Trophoblast cell (in vitro differentiated cells and primary cell): ENCODE measurements around the gene IFT80. TPM values are rescaled to one million over a fixed set of nuclear protein-coding genes. Genes with fewer than 3 reads are reported as not detected.
A peak's percentile ranks its signal among the peaks of the same experiment; 100 is the strongest.

Source experiments
- DNase-seq, 2 donors: peaks; one replicate each; pipeline ENCODE4 v3.0.0-alpha.2; 2016
- H2AFZ ChIP-seq: 2 replicates; pipeline ENCODE4 v1.6.1; 2013; ENCODE audit warnings: low read length, moderate library complexity, mild to moderate bottlenecking; ENCODE audit not compliant: insufficient read depth, poor library complexity
- H2AK5ac ChIP-seq: 2 replicates; pipeline ENCODE4 v1.6.1; 2013; ENCODE audit warnings: mild to moderate bottlenecking, low read length
- H2BK120ac ChIP-seq: 2 replicates; pipeline ENCODE4 v1.6.1; 2013; ENCODE audit warnings: low read length, mild to moderate bottlenecking, moderate library complexity; ENCODE audit not compliant: insufficient read depth, poor library complexity
- H2BK12ac ChIP-seq: 2 replicates; pipeline ENCODE4 v1.6.1; 2013; ENCODE audit warnings: mild to moderate bottlenecking, low read length, moderate library complexity
- H2BK5ac ChIP-seq: 2 replicates; pipeline ENCODE4 v1.6.1; 2013; ENCODE audit warnings: low read length, low read depth, moderate library complexity, mild to moderate bottlenecking; ENCODE audit not compliant: poor library complexity
- H3K14ac ChIP-seq: 2 replicates; pipeline ENCODE4 v1.6.1; 2013; ENCODE audit warnings: mild to moderate bottlenecking, low read length
- H3K18ac ChIP-seq: 2 replicates; pipeline ENCODE4 v1.6.1; 2013; ENCODE audit warnings: mild to moderate bottlenecking, low read length
- H3K23ac ChIP-seq: 2 replicates; pipeline ENCODE4 v1.6.1; 2013; ENCODE audit warnings: low read length
- H3K27ac ChIP-seq: 2 replicates; pipeline ENCODE4 v1.5.1; 2013; ENCODE audit warnings: low read depth, mild to moderate bottlenecking, inconsistent platforms, low read length, moderate library complexity
- H3K27me3 ChIP-seq: 2 replicates; pipeline ENCODE4 v1.6.1; 2013; ENCODE audit warnings: inconsistent platforms, mild to moderate bottlenecking, low read length, moderate library complexity; ENCODE audit not compliant: insufficient read depth
- H3K36me3 ChIP-seq, 2 experiments: 1 replicate in 1 of 2; 2 replicates in 1 of 2; pipeline ENCODE4 v1.6.1; 2013; ENCODE audit warnings: low read length in 2 of 2, mild to moderate bottlenecking in 2 of 2, moderate library complexity in 1 of 2; ENCODE audit not compliant: insufficient read depth in 2 of 2, control insufficient read depth in 1 of 2
- H3K4ac ChIP-seq: 2 replicates; pipeline ENCODE4 v1.6.1; 2013; ENCODE audit warnings: low read depth, mild to moderate bottlenecking, low read length, moderate library complexity
- H3K4me1 ChIP-seq, 2 experiments: 1 replicate in 1 of 2; 2 replicates in 1 of 2; pipeline ENCODE4 v1.6.1; 2013; ENCODE audit warnings: low read length in 2 of 2, mild to moderate bottlenecking in 2 of 2, moderate library complexity in 1 of 2; ENCODE audit not compliant: insufficient read depth in 2 of 2, control insufficient read depth in 1 of 2
- H3K4me2 ChIP-seq: 2 replicates; pipeline ENCODE4 v1.6.1; 2013; ENCODE audit warnings: inconsistent platforms, mild to moderate bottlenecking, low read length, moderate library complexity
- H3K4me3 ChIP-seq: 2 replicates; pipeline ENCODE4 v1.5.1; 2013; ENCODE audit warnings: mild to moderate bottlenecking, low read depth, low read length, inconsistent platforms
- H3K79me1 ChIP-seq: one replicate; pipeline ENCODE4 v1.6.1; 2013; ENCODE audit warnings: low read length
- H3K79me2 ChIP-seq: 2 replicates; pipeline ENCODE4 v1.6.1; 2013; ENCODE audit warnings: low read length, mild to moderate bottlenecking; ENCODE audit not compliant: control insufficient read depth, insufficient read depth, poor library complexity
- H3K9ac ChIP-seq: 2 replicates; pipeline ENCODE4 v1.6.1; 2013; ENCODE audit warnings: mild to moderate bottlenecking, low read length
- H3K9me3 ChIP-seq: 2 replicates; pipeline ENCODE4 v1.6.1; 2013; ENCODE audit warnings: low read depth, mild to moderate bottlenecking, control low read depth, inconsistent platforms, low read length; ENCODE audit not compliant: insufficient read depth
- H4K12ac ChIP-seq: 2 replicates; pipeline ENCODE4 v1.6.1; 2013; ENCODE audit warnings: low read depth, mild to moderate bottlenecking, low read length, moderate library complexity
- H4K8ac ChIP-seq: 2 replicates; pipeline ENCODE4 v1.6.1; 2013; ENCODE audit warnings: low read depth, mild to moderate bottlenecking, low read length, moderate library complexity
- H4K91ac ChIP-seq: one replicate; pipeline ENCODE4 v1.6.1; 2013; ENCODE audit warnings: low read depth, mild to moderate bottlenecking, low read length, moderate library complexity
- WGBS: extraction: QIAGEN DNeasy Blood & Tissue Kit; methylation state at CpG from one replicate; pipeline ENCODE4 v1.1.7; 2013; ENCODE audit warnings: missing lambda C conversion rate; ENCODE audit not compliant: insufficient read length, insufficient coverage; ENCODE audit errors: extremely low coverage; 5-methylcytosine and 5-hydroxymethylcytosine counted together
- polyA plus RNA-seq: library from polyadenylated mRNA; stranded (reverse); fragments of 200-250 nt; gene quantifications from 2 replicates; pipeline ENCODE4 v1.2.3, GENCODE V29; 2013

Gene IFT80
- 11.9 and 12.0 TPM in 2 replicates for polyA plus RNA-seq

- Histone ChIP-seq H2AFZ (peak within 1 kb of the TSS; percentile 41), H4K12ac (peak within 1 kb of the TSS; percentile 87), H3K9me3 (no peaks in the 10 kb centered on the region), H2BK5ac (peak within 1 kb of the TSS; percentile 86), H2BK12ac (no peak within 1 kb of the TSS), H3K14ac (peak within 1 kb of the TSS; percentile 84), H3K18ac (peak within 1 kb of the TSS; percentile 87), H3K27ac (peak within 1 kb of the TSS; percentile 86), H3K23ac (no peak within 1 kb of the TSS), H4K8ac (peak within 1 kb of the TSS; percentile 82), H4K91ac (peak within 1 kb of the TSS; percentile 79), H3K4ac (peak within 1 kb of the TSS; percentile 91), H3K4me1 (no peaks in the 10 kb centered on the region), H3K79me1 (peaks cover 13% of the 10 kb centered on the region), H2AK5ac (peak within 1 kb of the TSS; percentile 56), H3K9ac (peak within 1 kb of the TSS; percentile 96), H2BK120ac (peak within 1 kb of the TSS; percentile 55), H3K79me2 (peaks cover 19% of the 10 kb centered on the region), H3K4me3 (peak within 1 kb of the TSS; percentile 90), H3K27me3 (no peaks in the 10 kb centered on the region), H3K4me2 (peak within 1 kb of the TSS; percentile 84), H3K36me3 (no peaks in the 10 kb centered on the region)
- WGBS: no CpG with 5 or more reads among the region's 63 CpGs
- peak; percentile 96 to 99 for DNase-seq
Observed at GRCh38 chr3:160399125-160400029, at the start of gene IFT80, which contains the start of gene SMC4. IFT80 (minus strand) TSS chr3:160399225; CDS start chr3:160384600, 14,625 bp downstream. SMC4 (plus strand) TSS chr3:160399650; CDS start chr3:160400827, 1,177 bp downstream.

- Histone ChIP-seq H3K4me3 (no peak overlapping the region), H2BK5ac (no peak overlapping the region), H3K9ac (no peak overlapping the region), H4K8ac (no peak overlapping the region), H2AK5ac (no peak overlapping the region), H3K23ac (no peak overlapping the region), H3K27me3 (no peaks in the 10 kb centered on the region), H3K9me3 (no peaks in the 10 kb centered on the region), H2AFZ (no peak overlapping the region), H3K27ac (no peak overlapping the region), H3K18ac (no peak overlapping the region), H3K79me2 (peaks cover 14% of the 10 kb centered on the region), H3K14ac (no peak overlapping the region), H3K4me2 (no peak overlapping the region), H4K12ac (no peak overlapping the region), H3K4me1 (peaks cover 7 to 14% of the 10 kb centered on the region in 2 experiments), H4K91ac (no peak overlapping the region), H3K36me3 (peaks cover 9 to 13% of the 10 kb centered on the region in 2 experiments), H3K79me1 (peaks cover 11% of the 10 kb centered on the region), H2BK120ac (no peak overlapping the region), H2BK12ac (no peak overlapping the region), H3K4ac (no peak overlapping the region)
- no CpG with 5 or more reads among the region's 3 CpGs for WGBS
- DNase-seq: no peak
Observed at GRCh38 chr3:160447544-160447943, 48.5 kb upstream of the IFT80 start.

GRCh38 chr3:160446522-160447056 is 47.6 kb upstream of the IFT80 start:
- no peak for DNase-seq
- Histone ChIP-seq H3K36me3 (peaks cover 11 to 13% of the 10 kb centered on the region in 2 experiments), H2BK12ac (no peak overlapping the region), H3K4me2 (no peak overlapping the region), H4K8ac (peak overlapping the region; percentile 29), H3K27ac (no peak overlapping the region), H3K79me2 (peaks cover 14% of the 10 kb centered on the region), H3K27me3 (no peaks in the 10 kb centered on the region), H3K9ac (peak overlapping the region; percentile 53), H3K18ac (no peak overlapping the region), H3K4me3 (no peak overlapping the region), H3K4me1 (peaks cover 7 to 14% of the 10 kb centered on the region in 2 experiments), H4K91ac (no peak overlapping the region), H2BK5ac (no peak overlapping the region), H3K23ac (peak overlapping the region; percentile 97), H2AFZ (no peak overlapping the region), H3K9me3 (no peaks in the 10 kb centered on the region), H2BK120ac (no peak overlapping the region), H2AK5ac (no peak overlapping the region), H3K79me1 (peaks cover 11% of the 10 kb centered on the region), H3K4ac (peak overlapping the region; percentile 97), H3K14ac (no peak overlapping the region), H4K12ac (no peak overlapping the region)
- WGBS: no CpG with 5 or more reads among the region's 13 CpGs

- no peak overlapping the region for H3K4me3 ChIP-seq
- H2BK5ac ChIP-seq: no peak overlapping the region
- peak overlapping the region; percentile 29 for H3K18ac ChIP-seq
- H3K36me3 ChIP-seq: peaks cover 11 to 13% of the 10 kb centered on the region in 2 experiments
- no peak overlapping the region for H4K8ac ChIP-seq
- H3K79me1 ChIP-seq: peaks cover 11% of the 10 kb centered on the region
- no peak overlapping the region for H3K4me2 ChIP-seq
- no peak overlapping the region for H2AK5ac ChIP-seq
- DNase-seq: no peak
- H3K23ac ChIP-seq: no peak overlapping the region
- H2BK12ac ChIP-seq: no peak overlapping the region
- H3K27me3 ChIP-seq: no peaks in the 10 kb centered on the region
- H2AFZ ChIP-seq: no peak overlapping the region
- peaks cover 14% of the 10 kb centered on the region for H3K79me2 ChIP-seq
- no peak overlapping the region for H2BK120ac ChIP-seq
- no CpG with 5 or more reads among the region's 1 CpG for WGBS
- H3K27ac ChIP-seq: no peak overlapping the region
- peaks cover 7 to 14% of the 10 kb centered on the region in 2 experiments for H3K4me1 ChIP-seq
- no peaks in the 10 kb centered on the region for H3K9me3 ChIP-seq
- H4K91ac ChIP-seq: no peak overlapping the region
- H3K14ac ChIP-seq: no peak overlapping the region
- H4K12ac ChIP-seq: no peak overlapping the region
- peak overlapping the region; percentile 58 for H3K4ac ChIP-seq
- H3K9ac ChIP-seq: no peak overlapping the region
Observed at GRCh38 chr3:160445854-160446253, 46.8 kb upstream of the IFT80 start.
